HG03571 (cell line): ENCODE results near the gene AIP.

ENCODE experiments used
- ATAC-seq: cut with Tn5 transposase; IDR thresholded peaks from one replicate; pipeline ENCODE4 v1.9.1; 2021; ENCODE audit not compliant: unreplicated experiment

AIP gene

DNA sequence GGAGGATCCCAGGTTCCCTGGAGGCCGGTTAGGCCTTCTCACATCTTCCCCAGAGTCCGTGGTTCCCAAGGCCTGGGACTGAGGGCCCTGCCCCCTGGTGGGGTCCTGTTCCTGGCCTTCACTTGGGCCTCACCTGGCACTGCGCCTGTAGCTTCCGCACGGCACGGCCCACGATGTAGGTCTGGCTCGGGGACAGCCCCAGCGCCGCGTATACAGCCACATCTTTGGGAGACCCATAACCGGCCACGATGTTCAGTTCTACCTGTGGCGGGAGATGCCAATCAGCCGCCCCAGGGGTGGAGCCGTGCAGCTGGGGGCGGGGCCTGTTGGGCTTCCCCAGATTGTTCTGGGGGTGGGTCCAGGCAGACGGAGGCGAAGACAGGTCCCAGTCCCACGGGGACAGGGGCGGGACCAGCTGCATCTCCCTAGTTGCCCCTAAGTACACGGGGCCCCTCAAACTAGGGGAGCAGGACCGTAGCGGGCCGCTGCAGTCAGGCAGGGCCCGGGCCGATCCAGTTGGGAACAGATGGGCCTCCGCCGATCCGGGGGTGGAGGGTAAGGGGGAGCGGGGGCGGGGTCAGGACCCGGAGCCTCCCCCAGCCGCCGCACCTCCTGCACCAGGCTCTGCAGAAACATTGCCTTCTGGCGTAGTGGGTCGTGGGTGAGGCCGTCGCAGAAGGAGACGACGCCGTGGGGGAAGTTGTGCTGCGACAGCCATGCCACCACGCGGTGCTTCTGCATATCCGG, 10.1 kb downstream of the AIP start:
- ATAC-seq = no peak

DNA sequence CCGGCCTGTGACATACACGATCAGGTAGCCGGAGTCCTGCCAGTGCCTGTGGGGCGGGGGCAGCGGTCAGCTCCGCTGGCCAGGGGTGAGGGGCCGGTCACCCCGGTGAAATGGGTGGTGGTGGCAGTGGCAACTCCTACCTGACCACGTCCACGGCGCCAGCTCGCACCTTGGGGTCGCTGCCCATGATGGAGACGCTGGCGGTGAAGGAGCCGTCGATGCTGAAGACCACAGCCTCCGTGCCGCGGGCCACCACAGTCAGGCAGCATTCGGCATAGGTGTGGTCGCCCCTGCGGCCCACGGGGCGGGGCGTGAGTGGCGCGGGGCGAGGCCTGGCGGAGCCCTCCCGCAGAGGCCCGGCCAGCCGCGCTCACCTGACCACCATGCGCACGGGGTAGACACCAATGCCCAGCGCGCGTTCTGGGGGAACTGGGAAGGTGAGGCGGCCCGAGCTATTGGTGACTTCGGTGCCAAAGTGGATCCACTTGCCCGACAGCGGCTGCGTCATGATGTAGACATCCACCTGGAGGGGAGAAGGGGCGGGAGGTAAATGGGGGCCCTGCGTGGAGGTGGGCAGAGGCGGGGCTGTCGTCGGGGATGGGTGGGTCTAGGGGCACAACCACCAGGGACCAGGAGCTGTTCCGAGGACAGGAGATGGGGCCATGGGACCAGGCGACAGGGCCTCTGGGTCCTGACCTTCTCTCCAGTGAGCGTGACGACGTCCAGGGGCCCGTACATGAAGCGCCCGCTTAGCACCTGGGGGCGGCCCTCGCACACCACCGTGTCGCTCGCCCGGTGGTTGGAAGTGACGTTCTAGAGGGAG, 10.9 kb downstream of the AIP start:
- no peak for ATAC-seq

GRCh38 chr11:67494371-67495233, 11.8 kb downstream of the AIP start:
- no peak for ATAC-seq

- no peak for ATAC-seq
These were observed 12.6 kb downstream of the AIP start for GRCh38 chr11:67495234-67496005.

- ATAC-seq = no peak
These were observed 13.3 kb downstream of the AIP start for GRCh38 chr11:67496113-67496512.

DNA sequence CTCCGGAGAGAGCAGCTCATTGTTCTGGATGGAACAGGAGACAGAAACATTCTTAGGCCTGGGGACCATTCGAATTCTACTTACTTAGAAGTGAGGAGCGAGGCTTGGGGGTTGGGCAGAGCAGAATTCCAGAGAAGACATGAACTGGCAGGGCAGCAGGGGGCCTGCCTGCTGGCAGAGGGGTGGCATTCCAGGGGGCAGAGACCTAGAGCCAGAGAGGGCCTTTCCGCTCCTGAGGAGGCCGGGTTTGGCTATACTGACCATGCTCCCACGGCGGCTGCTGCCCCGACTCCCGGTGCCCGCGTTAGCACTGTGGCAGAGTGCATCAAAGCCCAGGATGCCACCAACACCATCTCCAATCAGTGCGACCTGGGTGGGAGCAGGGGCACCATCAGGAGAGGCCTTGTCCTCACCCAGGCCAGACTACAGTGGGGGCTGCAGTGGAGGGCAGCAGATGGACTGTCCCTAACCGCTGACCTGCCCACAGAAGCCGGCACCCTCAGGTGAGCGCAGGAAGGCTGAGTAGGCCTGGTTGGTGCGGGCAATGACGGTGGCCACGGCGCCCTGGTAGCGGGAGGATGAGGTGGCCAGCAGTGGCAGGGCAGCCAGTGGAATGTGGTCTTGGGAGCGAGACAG, 14.9 kb downstream of the AIP start:
- no peak for ATAC-seq

- no peak for ATAC-seq
These were observed 15.7 kb downstream of the AIP start for GRCh38 chr11:67498544-67498972.

GRCh38 chr11:67499808-67500483, 17.1 kb downstream of the AIP start:
- no peak for ATAC-seq

DNA sequence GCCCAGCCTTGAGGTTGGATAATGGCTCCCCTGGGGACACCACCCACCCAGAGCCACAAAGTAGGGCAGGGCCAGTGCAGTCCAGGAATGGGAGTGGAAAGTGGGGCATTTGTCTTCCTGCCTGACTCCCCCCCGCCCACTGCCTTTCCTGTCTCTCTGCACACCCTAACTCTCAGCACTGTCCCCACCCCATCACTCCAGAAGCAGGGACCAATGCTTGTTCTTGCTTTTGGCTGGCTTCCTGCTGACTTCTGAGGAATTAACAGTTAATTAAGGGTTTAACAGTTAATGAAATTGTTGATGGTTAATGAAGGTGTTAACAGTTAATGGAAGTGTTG, 17.6 kb downstream of the AIP start:
- ATAC-seq = no peak

DNA sequence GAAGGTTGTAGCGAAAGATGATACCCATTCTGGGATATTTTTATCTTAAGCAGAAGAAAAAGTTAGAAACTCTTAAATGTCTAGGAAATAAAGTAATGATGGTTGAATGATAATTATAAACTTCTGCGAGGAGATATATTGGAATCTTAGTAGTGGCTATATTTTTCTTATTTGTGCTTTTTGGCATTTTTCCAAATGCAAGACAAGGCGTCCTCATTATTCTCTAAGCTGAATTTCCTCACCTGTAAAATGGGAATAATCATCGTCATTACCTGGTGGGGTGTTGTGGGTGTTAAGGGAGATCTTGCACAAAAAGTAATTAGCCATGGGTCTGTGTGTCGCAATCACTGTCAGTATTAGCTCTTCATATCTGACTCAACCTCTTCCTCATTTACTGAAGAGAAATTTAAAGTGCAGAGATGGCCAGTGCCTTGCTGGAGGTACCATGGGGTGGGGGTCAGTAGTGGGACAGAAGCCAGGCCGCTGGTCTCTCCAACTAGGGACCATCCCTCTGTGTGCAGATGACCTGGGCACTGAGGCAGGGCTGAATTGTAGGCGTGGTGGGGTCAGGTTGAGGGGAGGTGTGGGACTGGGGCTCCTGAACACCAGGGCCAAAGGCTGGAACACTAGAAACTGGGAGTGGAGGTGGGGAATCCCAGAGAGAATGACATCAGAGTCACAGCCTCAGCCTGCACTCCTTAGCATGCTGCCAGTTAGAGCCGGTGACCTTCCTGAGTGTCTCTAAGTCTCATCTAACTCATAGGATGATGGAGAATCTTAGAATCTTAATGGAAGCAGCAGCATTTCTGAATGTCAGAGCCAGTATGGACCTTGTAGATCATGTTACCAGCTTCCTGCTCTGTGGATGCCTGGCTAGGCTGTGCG, 18.2 kb downstream of the AIP start:
- ATAC-seq = no peak

- ATAC-seq = no peak
These were observed 19.0 kb downstream of the AIP start for GRCh38 chr11:67501854-67502253.

DNA sequence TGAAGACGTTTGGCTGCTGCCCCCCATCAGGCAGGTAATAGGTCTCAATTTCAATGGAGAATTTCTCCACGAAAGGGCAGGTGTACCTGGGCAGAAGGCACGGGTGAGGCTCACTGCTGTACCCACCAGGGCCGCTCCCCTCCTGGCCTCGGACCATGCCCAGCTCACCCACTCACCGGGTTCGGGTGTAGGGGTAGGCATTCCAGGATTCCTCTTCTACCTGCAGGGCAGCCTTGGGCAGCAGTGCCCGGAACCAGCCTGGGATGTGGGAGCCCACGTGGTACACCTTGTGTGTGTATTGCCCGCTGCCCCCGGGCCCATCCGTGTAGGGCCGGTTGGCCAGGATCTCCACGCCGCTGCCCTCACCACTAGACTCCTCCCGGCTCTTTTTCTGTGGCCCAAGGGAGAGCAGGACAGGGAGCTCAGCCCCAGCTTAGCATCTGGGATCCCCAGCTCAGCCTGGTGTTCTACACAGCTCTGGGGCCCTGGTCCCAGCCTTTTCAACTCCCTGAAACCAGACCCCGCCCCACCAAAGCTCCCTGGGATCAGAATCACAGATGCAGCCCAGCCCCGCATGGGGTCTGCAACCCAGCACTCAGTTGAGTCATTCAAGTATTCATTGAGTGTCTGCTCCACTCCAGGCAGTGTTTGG, 19.6 kb downstream of the AIP start:
- ATAC-seq = no peak

DNA sequence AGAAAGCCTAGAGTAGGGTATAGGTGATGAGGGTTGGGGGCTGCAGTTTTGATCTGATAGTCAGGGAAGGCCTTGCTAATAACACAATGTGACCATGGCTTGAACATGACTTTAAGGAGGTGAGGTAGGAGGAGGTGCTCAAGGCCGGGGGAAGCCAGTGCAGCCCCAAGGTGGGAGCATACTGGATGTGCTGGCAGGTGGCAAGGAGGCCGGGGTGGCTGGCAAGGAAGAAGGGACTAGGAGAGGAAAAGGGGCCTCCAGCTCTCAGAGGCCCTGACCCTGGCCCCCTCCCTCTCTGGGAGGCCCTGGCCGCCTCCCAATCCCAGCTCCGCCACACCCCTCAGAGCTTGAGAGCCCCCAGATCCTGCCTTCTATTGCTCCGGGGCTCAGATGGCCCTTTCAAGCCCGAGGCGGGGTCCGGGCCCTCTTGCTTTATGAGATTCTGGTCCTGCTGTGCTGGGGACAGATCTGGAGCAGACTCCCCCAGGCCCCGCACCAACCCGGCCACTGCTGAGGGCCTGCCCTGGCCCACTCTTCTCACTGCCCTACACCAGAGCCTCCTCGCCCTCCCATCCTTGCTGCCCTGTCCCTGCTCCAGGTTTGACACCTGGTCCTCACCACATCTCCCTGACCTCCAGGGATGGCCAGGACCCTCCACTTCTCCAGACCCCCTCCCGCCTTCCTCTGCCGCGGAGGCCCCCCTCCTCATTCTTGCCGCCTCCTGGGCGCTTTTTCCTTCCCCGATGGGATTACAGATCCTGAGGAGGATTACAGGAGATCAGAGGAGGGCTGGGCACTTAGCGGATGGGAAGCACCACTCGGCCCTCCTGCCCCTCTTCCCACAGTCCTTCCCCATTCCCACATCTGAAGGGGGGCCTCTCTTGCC, 20.5 kb downstream of the AIP start:
- ATAC-seq = no peak

DNA sequence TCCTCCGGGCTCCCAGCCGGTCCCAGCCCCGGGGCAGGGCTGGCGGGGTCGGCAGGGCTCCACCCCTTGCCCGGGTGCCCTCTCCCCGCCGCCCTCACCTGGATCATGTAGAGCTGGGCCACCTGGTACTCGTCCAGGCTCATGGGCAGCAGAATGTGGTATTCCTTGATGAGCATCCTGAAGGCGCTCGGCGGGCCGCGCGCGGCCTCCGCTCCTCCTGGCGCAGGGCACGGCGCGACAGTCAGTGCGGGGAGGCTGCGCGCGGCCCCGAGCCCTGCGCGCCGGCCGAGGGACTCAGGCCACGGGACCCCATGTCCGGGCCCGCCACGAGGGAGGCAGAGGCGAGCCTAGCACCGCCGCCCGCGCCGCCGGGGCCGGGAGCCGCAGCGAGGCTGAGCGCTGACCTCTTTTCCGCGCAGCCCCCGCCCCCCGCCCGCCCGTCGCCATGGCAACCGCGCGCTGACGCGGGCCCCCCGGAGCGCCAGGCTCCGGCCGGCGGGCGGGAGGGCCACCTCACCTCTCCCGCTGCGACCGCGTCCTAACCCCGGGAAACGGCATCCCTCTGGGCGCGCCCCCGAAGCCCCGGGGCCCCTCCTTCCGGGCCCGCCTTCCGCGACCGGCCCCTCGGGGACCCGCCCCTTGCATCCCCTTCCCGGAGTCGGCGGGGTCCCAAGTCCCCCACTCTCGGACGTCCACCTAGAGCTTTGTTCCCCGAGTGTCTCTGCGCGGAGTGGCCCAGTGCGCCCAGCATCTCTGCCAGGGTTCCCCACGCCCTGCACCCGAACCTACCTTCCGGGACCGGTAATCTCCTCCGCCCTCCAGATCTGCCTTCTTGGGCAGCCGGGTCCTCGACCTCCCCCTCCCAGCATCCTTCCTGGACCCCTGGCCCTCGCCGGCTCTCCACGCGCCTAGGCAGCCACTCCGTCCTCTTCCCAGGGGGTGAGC, 21.5 kb downstream of the AIP start:
- ATAC-seq = no peak

DNA sequence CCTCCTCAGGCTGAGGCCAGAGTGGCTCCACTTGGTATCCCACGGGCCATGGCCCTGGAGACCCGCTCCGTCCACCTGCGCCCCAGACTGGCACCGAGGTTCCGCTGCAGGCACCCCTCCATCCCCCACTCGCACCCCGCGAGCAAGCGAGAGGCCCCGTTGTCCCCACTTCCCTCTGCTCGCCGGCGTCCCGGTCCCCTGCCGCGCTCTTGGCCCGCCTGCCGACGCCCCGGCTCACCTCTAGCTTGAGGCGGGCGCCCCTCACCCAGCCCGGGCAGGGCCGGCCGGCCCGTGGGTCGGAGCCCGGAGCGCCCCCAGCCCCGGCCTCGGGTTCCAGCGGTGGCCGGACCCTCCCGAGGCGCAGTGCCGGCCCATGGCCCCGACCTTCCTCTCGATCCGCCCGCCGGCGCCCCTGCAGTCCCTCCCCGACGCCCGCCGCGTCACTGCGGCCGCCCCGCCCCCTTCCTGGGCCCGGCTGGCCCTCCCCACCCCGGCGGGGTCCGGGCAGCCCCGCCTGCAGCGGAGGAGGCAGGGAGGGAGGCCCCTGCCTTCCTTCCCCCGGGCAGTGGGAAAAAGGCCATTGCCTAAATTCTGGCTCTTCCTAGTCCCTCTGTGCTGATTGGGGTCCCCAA, 22.2 kb downstream of the AIP start, which contains the start of gene PITPNM1:
Gene PITPNM1, minus strand, starts transcription at position 414 of the 632 bp plus-strand sequence. CDS start 1,183 bp downstream, outside the sequence.
- no peak for ATAC-seq
